SK-N-MC (cell line): ENCODE results near the gene THOC5.

Experiments
- EZH2 ChIP-seq: fragments of 200-600 bp; sonication (generic); IDR thresholded peaks from one replicate; pipeline ENCODE4 v1.6.1; 2017; ENCODE audit warnings: antibody characterized with exemption
- POLR2AphosphoS5 ChIP-seq: IDR thresholded peaks from 2 replicates; pipeline ENCODE4 v1.6.1; 2012; ENCODE audit warnings: mild to moderate bottlenecking, low read depth, low read length, borderline replicate concordance

GRCh38 chr22:29491012-29491411, 62.5 kb downstream of the THOC5 start:
- no peak for TF ChIP-seq POLR2AphosphoS5
- no peak for TF ChIP-seq EZH2
